Mucosa of rectum (tissue), 2 donors: ENCODE results near the gene PIGX.
A peak's percentile ranks its signal among the peaks of the same experiment; 100 is the strongest.
"Not testable (repeated sequence)": the region's sequence is repeated elsewhere in the genome, so short reads cannot be mapped to it uniquely, and the experiment has no call there.

Experiments used
- H3K27ac ChIP-seq, 2 donors: one replicate each; pipeline ENCODE4 v1.7.0; 2013; ENCODE audit warnings: inconsistent platforms in 2 of 2, low read depth in 2 of 2, low read length in 2 of 2
- H3K27me3 ChIP-seq, 2 donors: one replicate each; pipeline ENCODE4 v1.7.0; 2013; ENCODE audit warnings: low read length in 2 of 2; ENCODE audit not compliant: control insufficient read depth in 2 of 2, insufficient read depth in 2 of 2
- H3K36me3 ChIP-seq, 2 donors: one replicate each; pipeline ENCODE4 v1.7.0; 2013; ENCODE audit warnings: low read length in 2 of 2; ENCODE audit not compliant: control insufficient read depth in 2 of 2, insufficient read depth in 2 of 2
- H3K4me1 ChIP-seq, 2 donors: one replicate each; pipeline ENCODE4 v1.7.0; 2013; ENCODE audit warnings: low read length in 2 of 2, mild to moderate bottlenecking in 1 of 2; ENCODE audit not compliant: control insufficient read depth in 2 of 2, insufficient read depth in 2 of 2
- H3K4me3 ChIP-seq, 2 donors: one replicate each; pipeline ENCODE4 v1.7.0; 2013; ENCODE audit warnings: low read length in 2 of 2
- H3K9ac ChIP-seq, 2 donors: one replicate each; pipeline ENCODE4 v1.7.0; 2013; ENCODE audit warnings: low read length in 2 of 2, low read depth in 1 of 2, mild to moderate bottlenecking in 1 of 2
- H3K9me3 ChIP-seq, 2 donors: one replicate each; pipeline ENCODE4 v1.7.0; 2013; ENCODE audit warnings: low read length in 2 of 2; ENCODE audit not compliant: control insufficient read depth in 2 of 2
- donor health status: healthy.
- donor health status: Normal muscosa, but diverticular disease.

Gene PIGX

DNA sequence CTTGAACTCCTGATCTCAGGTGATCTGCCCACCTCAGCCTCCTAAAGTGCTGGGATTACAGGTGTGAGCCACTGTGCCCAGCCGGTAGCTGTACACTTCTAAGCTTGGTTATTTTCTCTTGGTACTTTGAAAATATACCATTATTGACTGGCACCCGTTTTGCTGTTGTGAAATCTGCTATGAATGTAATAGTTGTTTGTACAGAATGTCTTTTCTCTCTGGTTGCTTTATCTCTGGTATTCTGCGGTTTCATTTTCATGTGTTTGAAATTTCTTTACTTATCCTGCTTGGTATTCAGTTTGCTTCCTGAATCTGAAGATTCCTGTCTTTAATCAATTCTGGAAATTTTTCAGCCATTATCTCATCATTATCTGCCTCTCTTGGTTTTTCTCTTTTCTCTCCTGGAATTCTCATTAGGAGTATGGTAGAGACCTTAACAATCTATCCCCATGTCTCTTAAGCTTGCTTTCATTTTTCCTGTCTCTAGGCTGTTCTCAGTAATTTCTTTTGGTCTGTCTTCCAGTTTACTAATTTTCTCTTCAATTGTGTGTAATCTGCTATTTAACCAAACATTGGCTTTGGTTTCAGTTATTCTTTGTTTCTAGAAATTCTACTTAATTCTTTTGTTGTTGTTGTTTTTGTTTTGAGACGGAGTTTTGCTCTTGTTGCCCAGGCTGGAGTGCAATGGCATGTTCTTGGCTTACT, 24.6 kb downstream of the PIGX start:
- Histone ChIP-seq H3K4me3 (no peak overlapping the region), H3K9me3 (no peaks in the 10 kb centered on the region), H3K36me3 (no peaks in the 10 kb centered on the region), H3K27me3 (no peaks in the 10 kb centered on the region), H3K27ac (no peak overlapping the region), H3K9ac (no peak overlapping the region), H3K4me1 (peaks cover 5 to 10% of the 10 kb centered on the region in 2 donors)

GRCh38 chr3:196737655-196738054, 25.5 kb downstream of the PIGX start:
- Histone ChIP-seq H3K4me3 (no peak overlapping the region), H3K36me3 (no peaks in the 10 kb centered on the region), H3K27ac (no peak overlapping the region), H3K9me3 (no peaks in the 10 kb centered on the region), H3K27me3 (no peaks in the 10 kb centered on the region), H3K4me1 (peaks cover 9 to 11% of the 10 kb centered on the region in 2 donors), H3K9ac (no peak overlapping the region)

DNA sequence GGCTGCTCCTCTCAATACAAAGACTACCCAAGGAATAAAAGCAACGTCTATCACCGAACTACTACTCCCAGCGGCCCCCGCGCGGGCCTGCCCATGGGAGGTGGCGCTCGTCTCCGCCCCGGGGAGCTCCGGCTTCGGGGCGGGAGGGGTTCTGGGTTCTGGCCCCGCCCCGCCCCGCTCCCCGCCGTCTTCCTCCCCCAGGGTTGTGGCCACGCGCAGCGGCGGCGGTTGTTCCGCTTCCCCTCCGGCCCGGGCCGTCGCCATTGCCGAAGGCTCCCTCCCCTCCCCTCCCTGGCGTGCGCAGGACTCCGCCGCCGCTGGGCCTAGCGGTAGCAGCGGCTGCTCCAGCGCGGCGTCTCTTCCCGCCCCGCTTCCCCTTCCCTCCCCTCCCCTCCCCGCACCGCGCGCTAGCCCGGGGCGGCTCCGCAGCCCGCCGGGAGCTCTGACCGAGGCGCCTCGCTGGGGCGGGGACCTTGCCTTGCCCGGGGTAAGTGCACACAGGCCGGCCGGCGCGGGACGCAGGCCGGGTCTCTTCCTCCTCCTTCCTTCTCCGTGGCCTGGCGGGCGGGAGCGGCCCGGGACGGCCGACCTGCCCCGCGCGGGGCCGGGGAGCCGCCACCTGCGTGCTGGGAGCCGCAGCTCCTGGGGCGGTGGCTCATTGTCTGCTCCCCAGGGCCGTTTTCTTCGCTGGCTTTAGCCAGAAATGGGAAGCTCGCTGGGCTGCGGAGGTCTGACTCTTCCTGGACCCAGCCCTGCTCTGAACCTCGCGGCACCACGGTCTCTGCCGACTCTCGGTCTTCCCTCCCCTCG, 27.7 kb downstream of the PIGX start, which contains the start of gene PAK2:
PAK2 (plus strand) TSS at position 187 of the 810 bp plus-strand sequence. CDS start 42,790 bp downstream, outside the sequence.
- H3K9ac ChIP-seq: peak within 1 kb of the TSS; percentile 95 to 96
- H3K4me3 ChIP-seq: peak within 1 kb of the TSS; percentile 92 to 98
- no peaks in the 10 kb centered on the region for H3K9me3 ChIP-seq
- no peaks in the 10 kb centered on the region for H3K36me3 ChIP-seq
- peak within 1 kb of the TSS; percentile 95 to 97 for H3K27ac ChIP-seq
- H3K27me3 ChIP-seq: no peaks in the 10 kb centered on the region
- H3K4me1 ChIP-seq: peaks cover 9 to 11% of the 10 kb centered on the region in 2 donors

DNA sequence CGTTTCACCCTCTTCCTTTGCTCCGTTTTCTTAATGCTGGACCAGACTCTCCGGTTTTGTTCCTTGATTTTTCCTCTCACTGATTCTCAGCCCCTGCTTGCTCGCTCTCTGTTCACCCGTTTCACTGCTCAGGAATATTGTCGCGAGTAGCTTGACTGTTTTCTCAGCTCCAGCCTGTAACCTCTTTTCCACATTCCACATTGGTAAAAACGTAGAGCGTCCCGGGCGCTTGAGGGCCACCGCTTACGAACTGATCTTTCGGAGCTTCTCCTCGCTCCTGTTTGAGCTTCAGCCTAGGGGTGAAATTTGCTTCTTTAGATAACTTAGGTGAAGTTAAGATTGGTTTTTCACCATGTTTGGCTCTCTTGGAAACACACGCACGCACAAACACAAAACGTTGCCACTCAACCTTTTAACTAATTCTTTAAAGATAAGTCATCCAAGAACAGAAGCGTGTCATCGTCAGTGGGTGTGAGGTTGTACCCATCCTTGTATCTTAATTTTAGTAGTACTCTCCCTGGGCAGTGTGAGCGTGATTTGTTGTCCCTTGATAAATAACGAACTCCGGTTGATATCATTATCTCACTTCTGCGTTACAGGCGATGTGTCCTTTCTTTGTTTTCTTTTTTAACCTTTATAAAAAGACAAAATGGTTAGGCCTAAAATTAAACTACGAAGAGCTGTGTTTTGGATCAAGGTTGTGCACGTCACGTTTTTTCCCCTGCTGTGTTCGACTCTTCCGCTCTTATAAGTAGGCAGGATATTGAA, 28.5 kb downstream of the PIGX start:
- Histone ChIP-seq H3K4me3 (peak overlapping the region; percentile 92 to 98), H3K27me3 (no peaks in the 10 kb centered on the region), H3K9ac (peak overlapping the region; percentile 95 to 96), H3K4me1 (peaks cover 9 to 11% of the 10 kb centered on the region in 2 donors), H3K36me3 (no peaks in the 10 kb centered on the region), H3K27ac (peak overlapping the region; percentile 95 to 97), H3K9me3 (no peaks in the 10 kb centered on the region)

DNA sequence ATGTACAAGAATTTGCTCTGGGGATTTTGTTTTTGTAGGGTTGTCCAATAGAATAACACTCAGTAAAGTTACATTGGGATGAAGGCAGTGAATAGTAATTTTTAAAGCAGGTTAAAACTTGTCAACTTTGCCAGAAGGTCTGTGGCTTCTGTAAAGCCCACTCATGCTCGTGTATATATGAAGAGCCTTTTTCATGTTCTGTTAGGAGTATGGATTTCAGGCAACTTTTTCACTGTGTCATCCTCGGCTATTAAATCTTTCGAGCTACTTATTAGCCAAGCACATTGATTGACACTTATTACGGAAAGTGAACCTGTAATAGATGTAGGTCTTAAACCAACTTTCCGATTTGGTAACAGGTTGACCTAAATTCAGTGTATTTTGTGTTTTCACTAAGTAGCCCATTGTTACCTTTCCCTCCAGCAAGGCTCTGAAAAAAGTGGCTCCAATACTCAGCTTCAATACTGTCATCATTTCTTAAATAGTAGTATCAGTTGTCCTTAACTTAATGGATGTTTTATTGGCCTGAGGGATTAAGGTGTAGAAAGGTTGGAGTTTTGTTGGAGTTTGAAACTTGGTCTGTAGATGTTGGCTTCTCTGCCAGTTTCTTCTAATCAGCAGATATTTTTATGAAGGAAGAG, 29.2 kb downstream of the PIGX start:
- no peaks in the 10 kb centered on the region for H3K27me3 ChIP-seq
- no peaks in the 10 kb centered on the region for H3K36me3 ChIP-seq
- peaks cover 9 to 11% of the 10 kb centered on the region in 2 donors for H3K4me1 ChIP-seq
- H3K4me3 ChIP-seq: peak overlapping the region; percentile 92 to 98
- peak overlapping the region; percentile 95 to 96 for H3K9ac ChIP-seq
- no peaks in the 10 kb centered on the region for H3K9me3 ChIP-seq
- peak overlapping the region; percentile 95 to 97 for H3K27ac ChIP-seq

GRCh38 chr3:196743569-196743968, 31.4 kb downstream of the PIGX start:
- peaks cover 9 to 11% of the 10 kb centered on the region in 2 donors for H3K4me1 ChIP-seq
- H3K36me3 ChIP-seq, H3K4me3 ChIP-seq, H3K9ac ChIP-seq, H3K9me3 ChIP-seq, H3K27me3 ChIP-seq, H3K27ac ChIP-seq: not testable (repeated sequence)

DNA sequence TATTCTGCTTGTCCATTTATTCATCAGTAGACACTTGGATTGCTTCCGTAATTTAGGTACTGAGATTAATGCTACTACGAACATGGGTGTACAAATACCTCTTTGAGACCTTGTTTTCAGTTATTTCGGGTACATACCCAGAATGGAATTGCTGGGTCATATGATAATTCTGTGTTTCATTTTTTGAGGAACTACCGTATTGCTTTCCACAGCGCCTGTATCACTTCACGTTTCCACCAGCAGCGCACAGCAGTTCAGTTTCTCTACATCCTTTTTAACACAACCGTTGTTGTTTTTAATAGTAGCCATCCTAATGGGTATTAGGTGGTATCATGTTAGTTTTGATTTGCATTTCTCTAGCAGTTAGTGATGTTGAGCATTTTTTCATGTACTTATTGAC, 36.9 kb downstream of the PIGX start:
- no peaks in the 10 kb centered on the region for H3K9me3 ChIP-seq
- peaks cover 2 to 5% of the 10 kb centered on the region in 2 donors for H3K4me1 ChIP-seq
- no peak overlapping the region for H3K27ac ChIP-seq
- H3K36me3 ChIP-seq: peaks cover 3 to 6% of the 10 kb centered on the region in 2 donors
- no peak overlapping the region for H3K4me3 ChIP-seq
- no peak overlapping the region for H3K9ac ChIP-seq
- no peaks in the 10 kb centered on the region for H3K27me3 ChIP-seq

GRCh38 chr3:196753201-196753600, 41.0 kb downstream of the PIGX start:
- Histone ChIP-seq H3K4me1 (peaks cover 4 to 15% of the 10 kb centered on the region in 2 donors), H3K27ac (no peak overlapping the region), H3K9ac (no peak overlapping the region), H3K27me3 (no peaks in the 10 kb centered on the region), H3K9me3 (no peaks in the 10 kb centered on the region), H3K4me3 (no peak overlapping the region), H3K36me3 (peaks cover 1 to 15% of the 10 kb centered on the region in 2 donors)

GRCh38 chr3:196754091-196754981, 42.2 kb downstream of the PIGX start:
- no peaks in the 10 kb centered on the region for H3K27me3 ChIP-seq
- H3K36me3 ChIP-seq: peaks cover 0 to 17% of the 10 kb centered on the region in 2 donors
- no peaks in the 10 kb centered on the region for H3K9me3 ChIP-seq
- peaks cover 4 to 15% of the 10 kb centered on the region in 2 donors for H3K4me1 ChIP-seq
- H3K4me3 ChIP-seq: peak overlapping the region in 1 of 2 donors; percentile 9
- peak overlapping the region; percentile 26 to 43 for H3K27ac ChIP-seq
- H3K9ac ChIP-seq: peak overlapping the region in 1 of 2 donors; percentile 10
